ENCODE data around the gene OR51V1.

OR51V1 gene

DNA sequence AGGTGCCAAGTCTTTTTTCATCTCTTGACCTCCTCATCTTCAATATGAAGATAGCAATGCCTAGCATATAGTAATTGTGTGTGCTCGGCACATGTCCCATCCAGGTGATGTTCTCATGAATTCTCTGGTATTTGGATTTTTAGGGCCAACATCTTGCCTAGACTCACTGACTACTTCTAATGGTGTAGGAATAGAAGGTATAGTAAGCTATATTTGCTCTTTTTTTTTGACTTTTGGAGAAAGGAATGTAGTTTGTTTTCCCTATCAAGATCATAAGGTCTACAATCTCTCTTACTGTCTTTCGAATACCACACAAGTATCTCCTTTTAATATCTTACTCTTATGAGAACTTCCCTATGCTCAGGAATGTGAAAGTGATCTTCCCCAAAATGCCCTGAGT is 30.6 kb upstream of the OR51V1 start:
- TF ChIP-seq POLR2AphosphoS5 (IDR thresholded peaks at IDR 0.05; ENCODE audit: low read depth) (no peak), GABPA (IDR thresholded peaks at IDR 0.05; ENCODE audit: low read depth) (no peak), REST (IDR thresholded peaks at IDR 0.05; ENCODE audit: insufficient replicate concordance, low read depth) (no peak), SPI1 (IDR thresholded peaks at IDR 0.05; ENCODE audit: borderline replicate concordance, low read depth) (no peak)
- TF ChIP-seq, protein P1, sequence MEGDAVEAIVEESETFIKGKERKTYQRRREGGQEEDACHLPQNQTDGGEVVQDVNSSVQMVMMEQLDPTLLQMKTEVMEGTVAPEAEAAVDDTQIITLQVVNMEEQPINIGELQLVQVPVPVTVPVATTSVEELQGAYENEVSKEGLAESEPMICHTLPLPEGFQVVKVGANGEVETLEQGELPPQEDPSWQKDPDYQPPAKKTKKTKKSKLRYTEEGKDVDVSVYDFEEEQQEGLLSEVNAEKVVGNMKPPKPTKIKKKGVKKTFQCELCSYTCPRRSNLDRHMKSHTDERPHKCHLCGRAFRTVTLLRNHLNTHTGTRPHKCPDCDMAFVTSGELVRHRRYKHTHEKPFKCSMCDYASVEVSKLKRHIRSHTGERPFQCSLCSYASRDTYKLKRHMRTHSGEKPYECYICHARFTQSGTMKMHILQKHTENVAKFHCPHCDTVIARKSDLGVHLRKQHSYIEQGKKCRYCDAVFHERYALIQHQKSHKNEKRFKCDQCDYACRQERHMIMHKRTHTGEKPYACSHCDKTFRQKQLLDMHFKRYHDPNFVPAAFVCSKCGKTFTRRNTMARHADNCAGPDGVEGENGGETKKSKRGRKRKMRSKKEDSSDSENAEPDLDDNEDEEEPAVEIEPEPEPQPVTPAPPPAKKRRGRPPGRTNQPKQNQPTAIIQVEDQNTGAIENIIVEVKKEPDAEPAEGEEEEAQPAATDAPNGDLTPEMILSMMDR (IDR thresholded peaks at IDR 0.05; ENCODE audit: insufficient read depth, low read length) = no peak
- no peak overlapping the region for H3K27ac ChIP-seq (replicated peaks)
- peaks cover 3% of the 10 kb centered on the region for H3K27me3 ChIP-seq (ENCODE audit: insufficient read depth, poor library complexity, severe bottlenecking)
- no peak overlapping the region for H3K4me3 ChIP-seq (replicated peaks; ENCODE audit: insufficient read depth, low read length)
- DNase-seq (ENCODE audit: low read depth in 1 of 2, low spot score in 1 of 2) = no peak

GRCh38 chr11:5230266-5230665 is 29.8 kb upstream of the OR51V1 start:
- H3K27ac ChIP-seq (replicated peaks) = no peak overlapping the region
- no peak overlapping the region for H3K4me3 ChIP-seq (replicated peaks; ENCODE audit: insufficient read depth, low read length)
- no peak for TF ChIP-seq REST (IDR thresholded peaks at IDR 0.05; ENCODE audit: insufficient replicate concordance, low read depth)
- no peak for TF ChIP-seq SPI1 (IDR thresholded peaks at IDR 0.05; ENCODE audit: borderline replicate concordance, low read depth)
- TF ChIP-seq, protein P1 (IDR thresholded peaks at IDR 0.05; ENCODE audit: insufficient read depth, low read length) = no peak
- TF ChIP-seq GABPA (IDR thresholded peaks at IDR 0.05; ENCODE audit: low read depth) = no peak
- no peak for TF ChIP-seq POLR2AphosphoS5 (IDR thresholded peaks at IDR 0.05; ENCODE audit: low read depth)
- no peak for DNase-seq (ENCODE audit: low read depth in 1 of 2, low spot score in 1 of 2)
- peaks cover 3% of the 10 kb centered on the region for H3K27me3 ChIP-seq (ENCODE audit: insufficient read depth, poor library complexity, severe bottlenecking)

DNA sequence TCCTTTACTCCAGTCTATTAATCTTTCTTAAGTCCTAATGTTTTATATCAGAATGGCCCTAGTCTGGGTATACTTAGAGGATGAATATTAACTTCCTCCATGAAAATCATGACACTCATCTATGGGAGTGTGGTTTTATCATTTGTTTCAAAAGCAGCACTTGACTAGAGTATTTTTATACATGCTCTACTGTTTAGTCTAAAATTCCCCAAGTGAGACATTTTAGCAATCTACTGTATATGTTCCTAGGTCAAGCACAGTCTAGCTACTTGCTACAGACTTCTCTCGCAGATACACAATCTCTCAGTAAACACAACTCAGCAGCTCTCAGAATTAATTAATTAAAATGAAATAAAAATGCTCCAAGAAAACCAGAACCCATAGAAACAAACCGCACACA is 29.3 kb upstream of the OR51V1 start:
- TF ChIP-seq SPI1 (IDR thresholded peaks at IDR 0.05; ENCODE audit: borderline replicate concordance, low read depth) (no peak), POLR2AphosphoS5 (IDR thresholded peaks at IDR 0.05; ENCODE audit: low read depth) (no peak), GABPA (IDR thresholded peaks at IDR 0.05; ENCODE audit: low read depth) (no peak), REST (IDR thresholded peaks at IDR 0.05; ENCODE audit: insufficient replicate concordance, low read depth) (no peak)
- TF ChIP-seq, protein P1 (IDR thresholded peaks at IDR 0.05; ENCODE audit: insufficient read depth, low read length) = no peak
- H3K27me3 ChIP-seq (ENCODE audit: insufficient read depth, poor library complexity, severe bottlenecking) = peaks cover 3% of the 10 kb centered on the region
- DNase-seq (ENCODE audit: low read depth in 1 of 2, low spot score in 1 of 2) = no peak
- H3K4me3 ChIP-seq (replicated peaks; ENCODE audit: insufficient read depth, low read length) = no peak overlapping the region
- H3K27ac ChIP-seq (replicated peaks) = no peak overlapping the region
